HCT116 (cell line): ENCODE measurements around the gene METTL3. TPM values are rescaled to one million over a fixed set of nuclear protein-coding genes. Genes with fewer than 3 reads are reported as not detected.

Source experiments
- ATAC-seq: fragments of 200-7000 bp; cut with Tn5 transposase; 2 replicates; pipeline ENCODE4 v1.9.1; 2020; ENCODE audit warnings: mild to moderate bottlenecking, moderate library complexity
- BruUV-seq: library from RNA; stranded (reverse); fragments of 400-500 nt; replicated peaks from 2 replicates; lab custom pipeline; 2021; lab: Mats Ljungman, UMichigan
- CTCF ChIA-PET: fragments of 300-600 bp; sonication (Branson Sonifier 250); formaldehyde crosslinking; loops from one replicate; lab custom pipeline; 2021; ENCODE audit warnings: antibody characterized with exemption; lab: Charles Lee
- POLR2A ChIA-PET: fragments of 300-600, 350-600 bp; sonication (Branson Sonifier 250); formaldehyde crosslinking; loops from one replicate; lab custom pipeline; 2021; ENCODE audit warnings: antibody characterized with exemption; lab: Charles Lee
- RAD21 ChIA-PET, 2 experiments: fragments of 300-600 bp; sonication (Branson Sonifier 250); formaldehyde crosslinking; loops; one replicate each; lab custom pipeline; 2023; ENCODE audit warnings: low total read pairs in 2 of 2; ENCODE audit not compliant: uncharacterized antibody in 2 of 2, unreplicated experiment in 2 of 2, low non-redundant PET in 1 of 2; lab: Charles Lee
- DNase-seq: peaks from one replicate; pipeline ENCODE4 v3.0.0-alpha.2; 2010; ENCODE audit warnings: low read depth, low spot score
- H2AFZ ChIP-seq: fragments of 200-600 bp; shearing (Covaris generic), sonication (generic); 2 replicates; pipeline ENCODE4 v1.6.1; 2017; ENCODE audit warnings: low read depth, mixed run types, mixed read lengths, antibody characterized with exemption, low read length; ENCODE audit not compliant: poor library complexity, severe bottlenecking
- H3K27ac ChIP-seq: 2 replicates; pipeline ENCODE4 v1.5.1; 2012; ENCODE audit warnings: low read depth, low read length
- H3K27me3 ChIP-seq: fragments of 200-600 bp; sonication (generic); 2 replicates; pipeline ENCODE4 v1.6.1; 2016; ENCODE audit warnings: mixed run types, low read length, mixed read lengths; ENCODE audit not compliant: insufficient read depth
- H3K36me3 ChIP-seq, 2 experiments: fragments of 200-500 bp in 1 of 2; fragments of 200-600 bp in 1 of 2; sonication (Bioruptor generic) in 1 of 2; sonication (generic) in 1 of 2; 2 replicates each; pipeline versions ENCODE4 v1.5.1 to v1.6.1; 2014 to 2016; ENCODE audit warnings: low read length in 2 of 2, inconsistent platforms in 1 of 2, mixed read lengths in 1 of 2, mixed run types in 1 of 2; ENCODE audit not compliant: insufficient read depth in 2 of 2, control insufficient read depth in 1 of 2
- H3K4me1 ChIP-seq, 2 experiments: fragments of 200-600 bp in 1 of 2; sonication (generic) in 1 of 2; 2 replicates each; pipeline versions ENCODE4 v1.5.1 to v1.6.1; 2012 to 2017; ENCODE audit warnings: low read length in 2 of 2, inconsistent platforms in 1 of 2, mild to moderate bottlenecking in 1 of 2, mixed read lengths in 1 of 2, mixed run types in 1 of 2, moderate library complexity in 1 of 2; ENCODE audit not compliant: insufficient read depth in 2 of 2, control insufficient read depth in 1 of 2
- H3K4me2 ChIP-seq: fragments of 200-600 bp; sonication (generic); 2 replicates; pipeline ENCODE4 v1.6.1; 2017; ENCODE audit warnings: mixed run types, low read length, mixed read lengths
- H3K4me3 ChIP-seq, 2 experiments: fragments of 200-600 bp in 1 of 2; sonication (generic) in 1 of 2; replicated peaks in 1 of 2; 2 replicates each; pipeline ENCODE4 v1.5.1; 2011 to 2016; ENCODE audit warnings: low read length in 2 of 2, control low read depth in 1 of 2, low read depth in 1 of 2, mild to moderate bottlenecking in 1 of 2, mixed read lengths in 1 of 2, mixed run types in 1 of 2
- H3K79me2 ChIP-seq: fragments of 200-600 bp; sonication (generic); 2 replicates; pipeline ENCODE4 v1.6.1; 2017; ENCODE audit warnings: mild to moderate bottlenecking, mixed run types, low read length, moderate library complexity, mixed read lengths; ENCODE audit not compliant: insufficient read depth
- H3K9ac ChIP-seq: fragments of 200-600 bp; sonication (generic); 2 replicates; pipeline ENCODE4 v1.6.1; 2016; ENCODE audit warnings: low read length, mixed read lengths
- H3K9me2 ChIP-seq: fragments of 200-600 bp; sonication (generic), shearing (Covaris generic); 2 replicates; pipeline ENCODE4 v1.6.1; 2017; ENCODE audit warnings: mixed run types, mild to moderate bottlenecking, moderate library complexity; ENCODE audit not compliant: insufficient read depth
- H3K9me3 ChIP-seq, 2 experiments: fragments of 200-500 bp in 1 of 2; fragments of 200-600 bp in 1 of 2; sonication (Bioruptor generic) in 1 of 2; sonication (generic) in 1 of 2; 2 replicates each; pipeline ENCODE4 v1.6.1; 2014 to 2017; ENCODE audit warnings: low read length in 2 of 2, mixed read lengths in 2 of 2, inconsistent platforms in 1 of 2, low read depth in 1 of 2, mild to moderate bottlenecking in 1 of 2, mixed run types in 1 of 2, moderate library complexity in 1 of 2; ENCODE audit not compliant: control insufficient read depth in 1 of 2, insufficient read depth in 1 of 2
- H4K20me1 ChIP-seq: fragments of 200-600 bp; sonication (generic), shearing (Covaris generic); 2 replicates; pipeline ENCODE4 v1.6.1; 2017; ENCODE audit warnings: mixed run types, mild to moderate bottlenecking, moderate library complexity; ENCODE audit not compliant: insufficient read depth
- CEBPB ChIP-seq: IDR thresholded peaks from 2 replicates; pipeline ENCODE4 v1.6.1; 2012; ENCODE audit warnings: low read depth
- EGR1 ChIP-seq: IDR thresholded peaks from 2 replicates; pipeline ENCODE4 v1.6.1; 2012; ENCODE audit warnings: low read depth
- ELF1 ChIP-seq: IDR thresholded peaks from 2 replicates; pipeline ENCODE4 v1.6.1; 2012; ENCODE audit warnings: low read depth, borderline replicate concordance
- EZH2 ChIP-seq: fragments of 200-600 bp; sonication (generic); IDR thresholded peaks from 2 replicates; pipeline ENCODE4 v1.6.1; 2017; ENCODE audit warnings: antibody characterized with exemption, mixed run types
- EZH2phosphoT487 ChIP-seq: fragments of 200-600 bp; IDR thresholded peaks from 2 replicates; pipeline ENCODE4 v1.6.1; 2018; ENCODE audit warnings: antibody characterized with exemption, borderline replicate concordance
- POLR2AphosphoS5 ChIP-seq: IDR thresholded peaks from 2 replicates; pipeline ENCODE4 v1.6.1; 2011; ENCODE audit warnings: mild to moderate bottlenecking, low read depth, low read length, moderate library complexity
- RAD21 ChIP-seq: IDR thresholded peaks from 2 replicates; pipeline ENCODE4 v1.6.1; 2012; ENCODE audit warnings: low read depth, mild to moderate bottlenecking
- SIN3A ChIP-seq: IDR thresholded peaks from 2 replicates; pipeline ENCODE4 v1.6.1; 2012; ENCODE audit warnings: low read depth
- SP1 ChIP-seq: IDR thresholded peaks from 2 replicates; pipeline ENCODE4 v1.6.1; 2012; ENCODE audit warnings: low read depth
- SRF ChIP-seq: IDR thresholded peaks from 2 replicates; pipeline ENCODE4 v1.6.1; 2012; ENCODE audit warnings: low read depth
- TCF7L2 ChIP-seq: IDR thresholded peaks from 2 replicates; pipeline ENCODE4 v1.7.0; 2011; ENCODE audit warnings: borderline replicate concordance, inconsistent platforms; ENCODE audit not compliant: insufficient read depth, insufficient read length; ENCODE audit errors: extremely low read depth
- YY1 ChIP-seq: IDR thresholded peaks from 2 replicates; pipeline ENCODE4 v1.6.1; 2011; ENCODE audit warnings: low read length, low read depth, moderate library complexity, mild to moderate bottlenecking; ENCODE audit not compliant: insufficient replicate concordance; ENCODE audit errors: extremely low read depth
- ZFX ChIP-seq: fragments of 450-650 bp; IDR thresholded peaks from 2 replicates; pipeline ENCODE4 v1.6.1; 2017
- ZNF274 ChIP-seq: fragments of 200-500 bp; sonication (Bioruptor generic); IDR thresholded peaks from 2 replicates; pipeline ENCODE4 v1.6.1; 2014; ENCODE audit warnings: mild to moderate bottlenecking, low read depth, low read length, inconsistent platforms
- intact Hi-C: fragments of 100-400 bp; cut with micrococcal nuclease; formaldehyde crosslinking; loops from 2 replicates; pipeline ENCODE4 v1.10.0; 2022
- total RNA-seq: library from RNA; stranded (reverse); gene quantifications from one replicate; pipeline ENCODE4 v1.2.1, GENCODE V29; 2021; ENCODE audit not compliant: unreplicated experiment
- TF ChIP-seq, protein P1 (sequence below): IDR thresholded peaks from 2 replicates; pipeline ENCODE4 v1.6.1; 2012

The METTL3 gene
- total RNA-seq, 1 experiment from 2014 or later = 62.3 TPM

DNA sequence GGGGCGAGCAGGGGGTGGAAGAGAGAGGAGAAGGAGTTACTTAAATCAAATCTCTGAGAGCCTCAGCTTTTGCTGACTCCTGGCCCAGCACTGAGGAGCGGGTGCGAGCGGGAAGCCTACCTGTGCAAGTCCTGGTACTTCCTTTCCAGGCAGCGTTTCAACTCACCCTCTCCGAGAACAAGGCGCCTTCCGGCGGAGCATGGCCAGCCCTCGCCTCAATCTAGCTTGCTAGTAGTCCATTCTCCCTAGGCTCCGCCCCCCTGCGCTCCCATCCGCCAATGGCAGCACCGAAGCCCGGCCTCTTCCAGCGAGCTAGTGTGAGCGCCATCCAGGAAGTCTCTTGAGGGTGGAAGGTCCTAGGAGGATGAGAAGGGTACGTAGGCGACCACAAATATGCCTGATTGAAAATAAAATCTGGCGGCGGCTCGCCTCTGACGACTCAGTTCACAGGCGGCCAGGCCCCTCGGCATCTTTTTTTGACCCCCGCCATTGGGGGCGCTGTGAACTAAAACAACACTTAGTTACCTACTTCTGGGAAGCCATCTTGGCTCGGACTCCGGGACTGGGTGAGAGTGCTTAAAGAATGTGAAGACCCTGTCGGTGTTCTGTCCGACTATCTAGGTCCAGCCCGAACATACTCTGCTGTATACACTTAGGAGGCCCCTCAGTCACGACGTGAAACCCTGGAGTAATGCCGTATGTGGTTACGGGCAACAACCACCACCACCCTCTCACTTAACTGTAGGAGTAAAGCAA is 55.0 kb downstream of the METTL3 start, which contains the start of gene CHD8 (continued):
- TF ChIP-seq YY1 = peak; percentile 93
- TF ChIP-seq SP1 = peak; percentile 96
- TF ChIP-seq ZFX = no peak
- TF ChIP-seq, protein P1, sequence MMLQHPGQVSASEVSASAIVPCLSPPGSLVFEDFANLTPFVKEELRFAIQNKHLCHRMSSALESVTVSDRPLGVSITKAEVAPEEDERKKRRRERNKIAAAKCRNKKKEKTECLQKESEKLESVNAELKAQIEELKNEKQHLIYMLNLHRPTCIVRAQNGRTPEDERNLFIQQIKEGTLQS = no peak
- TF ChIP-seq RAD21 = peak; percentile 41; the same call in 1 of the 2 replicates
- TF ChIP-seq, all 23 proteins: peak for 12

DNA sequence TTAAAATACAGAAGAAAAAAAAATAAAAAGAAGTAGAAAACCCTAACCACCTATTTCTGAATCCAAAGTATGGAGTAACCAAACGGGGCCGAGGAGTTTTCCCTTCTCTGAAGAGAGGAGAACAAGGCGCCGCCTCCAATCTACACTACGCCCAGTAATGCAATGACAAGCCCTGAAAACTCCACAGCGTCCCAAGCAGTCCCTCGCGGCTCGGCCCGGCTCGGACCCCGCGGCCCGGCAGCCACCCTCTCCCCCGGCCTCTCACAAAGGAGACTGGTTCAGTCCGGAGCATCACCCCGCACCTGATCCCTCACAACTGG is 55.6 kb downstream of the METTL3 start:
- Histone ChIP-seq H3K9ac (peak overlapping the region; percentile 92), H3K27me3 (no peaks in the 10 kb centered on the region), H3K4me3 (peak overlapping the region; percentile 87 to 97), H3K9me3 (no peaks in the 10 kb centered on the region), H3K79me2 (peaks cover 53% of the 10 kb centered on the region), H4K20me1 (no peaks in the 10 kb centered on the region), H3K9me2 (no peaks in the 10 kb centered on the region), H3K4me1 (peaks cover 10 to 16% of the 10 kb centered on the region in 2 experiments; a peak in 3 of 4 replicates), H3K36me3 (peaks cover 0 to 3% of the 10 kb centered on the region in 2 experiments; a peak in 1 of 4 replicates), H2AFZ (no peak overlapping the region), H3K27ac (peak overlapping the region; percentile 69), H3K4me2 (peak overlapping the region; percentile 84)
- TSS peak; percentile 59 for BruUV-seq
- intact Hi-C loops = no loop called here
- DNase-seq = no peak
- ChIA-PET RAD21 (interaction anchor here (0.9 to 1.6 kb wide), 2 partner anchors 18 to 55 kb away, joined by 4 to 5 read pairs; partner anchors contain the start of gene METTL3 (in 1 of the 2)), POLR2A (interaction anchor here (0.9 to 2.1 kb wide), 5 partner anchors 11 to 71 kb away, joined by 4 to 34 read pairs (median 9); partner anchors contain the start of genes METTL3, RAB2B, SUPT16H and TOX4), CTCF (interaction anchor here (0.6 to 2.6 kb wide), 13 partner anchors 10 to 441 kb away, joined by 3 to 23 read pairs (median 4); no protein-coding TSS in a partner anchor)
- TF ChIP-seq EZH2 (no peak), EGR1 (no peak), POLR2AphosphoS5 (no peak), EZH2phosphoT487 (no peak), SIN3A (no peak), CEBPB (no peak), ZNF274 (no peak), SRF (no peak), ELF1 (no peak), TCF7L2 (no peak)
- ATAC-seq = peak; percentile 26
